GM12878 (cell line): ENCODE results near the gene PUSL1. TPM values are rescaled to one million over a fixed set of nuclear protein-coding genes. Genes with fewer than 3 reads are reported as not detected.

Experiments used
- ATAC-seq: fragments of 200-7000 bp; cut with Tn5 transposase; 3 replicates; pipeline ENCODE4 v1.9.1; 2020; ENCODE audit warnings: mild to moderate bottlenecking, moderate library complexity
- BruUV-seq: library from RNA; stranded (reverse); fragments of 400-500 nt; replicated peaks from 2 replicates; lab custom pipeline; 2021; lab: Mats Ljungman, UMichigan
- CTCF ChIA-PET: fragments of 300-600 bp; sonication (Branson Sonifier 250); formaldehyde crosslinking; extraction: SDS; loops from one replicate; lab custom pipeline; 2021; ENCODE audit warnings: inconsistent platforms; lab: Yijun Ruan, JAX
- POLR2A ChIA-PET: fragments of 350-600 bp; formaldehyde crosslinking; extraction: SDS; loops from one replicate; lab custom pipeline; 2021; ENCODE audit warnings: inconsistent platforms; lab: Charles Lee
- RAD21 ChIA-PET: fragments of 300-600 bp; sonication (Branson Sonifier 250); formaldehyde crosslinking; loops from one replicate; lab custom pipeline; 2023; ENCODE audit warnings: antibody characterized with exemption; ENCODE audit not compliant: unreplicated experiment; lab: Charles Lee
- SMC1A ChIA-PET: fragments of 300-600 bp; sonication (Branson Sonifier 250); formaldehyde crosslinking; loops from one replicate; lab custom pipeline; 2023; ENCODE audit not compliant: unreplicated experiment, uncharacterized antibody; lab: Charles Lee
- DNase-seq: peaks from one replicate; pipeline ENCODE4 v3.0.0-alpha.2; 2011; ENCODE audit warnings: low read depth, low spot score
- FAIRE-seq: peaks from 3 replicates; lab custom pipeline; 2011; peaks lifted over from hg19 to GRCh38; lab: Jason Lieb, UNC
- H2AFZ ChIP-seq: 2 replicates; pipeline ENCODE4 v1.6.0; 2011; ENCODE audit warnings: low read depth, low read length, control low read depth; ENCODE audit not compliant: control insufficient read depth
- H3K27ac ChIP-seq: 2 replicates; pipeline ENCODE4 v1.5.1; 2011; ENCODE audit warnings: control low read depth; ENCODE audit not compliant: control insufficient read depth, insufficient read depth
- H3K27me3 ChIP-seq, 2 experiments: replicated peaks in 1 of 2; 2 replicates each; pipeline versions ENCODE4 v1.6.0 to v1.6.1; 2011; ENCODE audit warnings: low read length in 1 of 2; ENCODE audit not compliant: control insufficient read depth in 2 of 2, insufficient read depth in 2 of 2
- H3K36me3 ChIP-seq, 2 experiments: 2 replicates each; pipeline ENCODE4 v1.5.1; 2011; ENCODE audit warnings: low read length in 1 of 2; ENCODE audit not compliant: control insufficient read depth in 2 of 2, insufficient read depth in 2 of 2
- H3K4me1 ChIP-seq: 2 replicates; pipeline ENCODE4 v1.6.1; 2011; ENCODE audit warnings: mild to moderate bottlenecking, low read length, moderate library complexity, mixed read lengths; ENCODE audit not compliant: control insufficient read depth, insufficient read depth
- H3K4me2 ChIP-seq: 2 replicates; pipeline ENCODE4 v1.6.0; 2011; ENCODE audit warnings: control low read depth; ENCODE audit not compliant: control insufficient read depth, insufficient read depth
- H3K4me3 ChIP-seq: fragments of 200-600 bp; sonication (generic); 2 replicates; pipeline ENCODE4 v1.5.1; 2016
- H3K79me2 ChIP-seq: 2 replicates; pipeline ENCODE4 v1.6.0; 2011; ENCODE audit warnings: low read length; ENCODE audit not compliant: control insufficient read depth, insufficient read depth
- H3K9ac ChIP-seq: 2 replicates; pipeline ENCODE4 v1.8.0; 2011; ENCODE audit warnings: low read length, control low read depth, mixed read lengths; ENCODE audit not compliant: control insufficient read depth, insufficient read depth
- H3K9me3 ChIP-seq: replicated peaks from 3 replicates; pipeline ENCODE4 v1.5.1; 2011; ENCODE audit warnings: mild to moderate bottlenecking, low read length; ENCODE audit not compliant: control insufficient read depth, insufficient read depth
- H4K20me1 ChIP-seq: 2 replicates; pipeline ENCODE4 v1.6.0; 2011; ENCODE audit not compliant: control insufficient read depth, insufficient read depth
- BACH1 ChIP-seq: fragments of 450-650 bp; IDR thresholded peaks from 2 replicates; pipeline ENCODE4 v1.6.1; 2017; ENCODE audit warnings: mild to moderate bottlenecking, borderline replicate concordance
- CHD4 ChIP-seq: fragments of 200-600 bp; sonication (generic); IDR thresholded peaks from 2 replicates; pipeline ENCODE4 v1.6.1; 2016; ENCODE audit warnings: mild to moderate bottlenecking
- E2F4 ChIP-seq: IDR thresholded peaks from 2 replicates; pipeline ENCODE4 v1.6.1; 2012; ENCODE audit warnings: low read depth, low read length, improper control_type of control experiment
- MTA2 ChIP-seq: fragments of 450-650 bp; IDR thresholded peaks from 2 replicates; pipeline ENCODE4 v1.6.1; 2016; ENCODE audit warnings: low read depth, mild to moderate bottlenecking, moderate library complexity
- MYC ChIP-seq: IDR thresholded peaks from 2 replicates; pipeline ENCODE4 v1.6.1; 2011; ENCODE audit warnings: mild to moderate bottlenecking, low read length, moderate library complexity, inconsistent platforms; ENCODE audit not compliant: insufficient read depth, insufficient replicate concordance, insufficient read length, severe bottlenecking
- NBN ChIP-seq: fragments of 450-650 bp; IDR thresholded peaks from 2 replicates; pipeline ENCODE4 v1.6.1; 2016
- RAD21 ChIP-seq: IDR thresholded peaks from 2 replicates; pipeline ENCODE4 v1.6.1; 2011; ENCODE audit warnings: mild to moderate bottlenecking, low read depth, low read length, moderate library complexity; ENCODE audit not compliant: insufficient read depth
- RAD51 ChIP-seq: fragments of 450-650 bp; IDR thresholded peaks from 2 replicates; pipeline ENCODE4 v1.6.1; 2016; ENCODE audit warnings: moderate library complexity, mild to moderate bottlenecking, inconsistent platforms
- SRF ChIP-seq, 2 experiments: IDR thresholded peaks; 2 replicates each; pipeline ENCODE4 v1.6.1; 2011; ENCODE audit warnings: low read depth in 2 of 2, low read length in 2 of 2, mild to moderate bottlenecking in 1 of 2, moderate library complexity in 1 of 2
- TARDBP ChIP-seq: IDR thresholded peaks from 2 replicates; pipeline ENCODE4 v1.6.1; 2016; ENCODE audit warnings: borderline replicate concordance
- YY1 ChIP-seq: IDR thresholded peaks from 2 replicates; pipeline ENCODE4 v1.6.1; 2011; ENCODE audit warnings: low read depth, mild to moderate bottlenecking, low read length
- ZNF592 ChIP-seq: fragments of 450-650 bp; IDR thresholded peaks from 2 replicates; pipeline ENCODE4 v1.6.1; 2017; ENCODE audit warnings: mild to moderate bottlenecking, moderate library complexity
- WGBS: methylation state at CpG from one replicate; pipeline ENCODE4 v1.1.6; 2016; ENCODE audit warnings: low lambda C conversion rate; ENCODE audit not compliant: insufficient replicate concordance, insufficient coverage; ENCODE audit errors: missing lambda C conversion rate; 5-methylcytosine and 5-hydroxymethylcytosine counted together
- in situ Hi-C: fragments of 300-500 bp; cut with MboI; formaldehyde crosslinking; loops from 9 replicates; pipeline ENCODE4 v1.14.3; 2018; ENCODE audit warnings: mixed read lengths
- intact Hi-C: fragments of 100-400 bp; cut with micrococcal nuclease; formaldehyde crosslinking; loops from one replicate; pipeline ENCODE4 v1.14.2; 2022; ENCODE audit not compliant: unreplicated experiment
- polyA plus RNA-seq, 11 experiments: library from polyadenylated mRNA; depleted of rRNA in 4 of 11; unstranded in 6 of 11; stranded (reverse) in 5 of 11; fragments of >200 nt; fragmentation: Nextera tagmentation in 4 of 11; fragmentation: Illumina TruSeq in 1 of 11; extraction: Ambion mirVana in 4 of 11; extraction: Trizol in 1 of 11; gene quantifications; 1 replicate in 1 of 11; 2 replicates in 10 of 11; pipeline versions ENCODE4 v1.2.1 to v1.2.3, GENCODE V29; 2011 to 2016; ENCODE audit warnings: inconsistent platforms in 2 of 11, missing spikeins in 2 of 11, low read depth in 1 of 11
- total RNA-seq, 4 experiments: library from RNA; depleted of rRNA in 3 of 4; stranded (reverse); fragments of >200 nt in 3 of 4; fragmentation: Illumina TruSeq in 1 of 4; extraction: Trizol in 1 of 4; gene quantifications; 2 replicates each; pipeline versions ENCODE4 v1.2.1 to v1.2.3, GENCODE V29; 2013 to 2021

The PUSL1 gene
- total and polyA plus RNA-seq, 10 of the 15 experiments (the other 5 are each of a cell fraction or from before 2014, with no cell fraction given): 0.16 to 28.4 (median 15.1) TPM

GRCh38 chr1:1321477-1321876 lies 13.1 kb downstream of the PUSL1 start:
- DNase-seq: no peak
- ChIA-PET POLR2A (no interaction called here), RAD21 (no interaction called here), SMC1A (no interaction called here), CTCF (no interaction called here)
- H3K4me3 ChIP-seq: no peak overlapping the region
- H4K20me1 ChIP-seq: no peaks in the 10 kb centered on the region; the same call in 1 of the 2 replicates
- no peak overlapping the region for H2AFZ ChIP-seq
- H3K36me3 ChIP-seq: peaks cover 0 to 9% of the 10 kb centered on the region in 2 experiments; a peak in 3 of 4 replicates
- intact Hi-C loops (no loop called here), in situ Hi-C loops (no loop called here)
- TF ChIP-seq NBN: no peak
- no peak for TF ChIP-seq RAD21
- no peak for TF ChIP-seq CHD4
- no peak for FAIRE-seq
- no peak overlapping the region for H3K27ac ChIP-seq
- H3K4me1 ChIP-seq: peaks cover 10% of the 10 kb centered on the region
- no peaks in the 10 kb centered on the region for H3K27me3 ChIP-seq
- no peak overlapping the region for H3K9ac ChIP-seq
- H3K4me2 ChIP-seq: no peak overlapping the region
- H3K9me3 ChIP-seq: no peaks in the 10 kb centered on the region
- ATAC-seq: no peak
- 91% methylated on average over 8 of the region's 8 CpGs for WGBS
- peaks cover 44% of the 10 kb centered on the region for H3K79me2 ChIP-seq
- TSS peak; percentile 23 for BruUV-seq

- no peak for FAIRE-seq
- CTCF ChIA-PET: no interaction called here
- TF ChIP-seq MTA2 (no peak), ZNF592 (no peak), SRF (IDR thresholded peaks at IDR 0.05; ENCODE audit: low read depth in 2 of 2, low read length in 2 of 2) (no peak), E2F4 (no peak), BACH1 (no peak), RAD51 (no peak), MYC (no peak), TARDBP (no peak), YY1 (no peak)
Measured at GRCh38 chr1:1322418-1322817, 14.0 kb downstream of the PUSL1 start.

More at GRCh38 chr1:1322418-1322817, 14.0 kb downstream of the PUSL1 start:
- H4K20me1 ChIP-seq: no peaks in the 10 kb centered on the region; the same call in 1 of the 2 replicates
- 92% methylated on average over 3 of the region's 14 CpGs for WGBS
- intact Hi-C loops (no loop called here), in situ Hi-C loops (no loop called here)
- peaks cover 44% of the 10 kb centered on the region for H3K79me2 ChIP-seq
- H3K27ac ChIP-seq: no peak overlapping the region
- no peak overlapping the region for H2AFZ ChIP-seq
- no peaks in the 10 kb centered on the region for H3K27me3 ChIP-seq
- no peak overlapping the region for H3K4me3 ChIP-seq
- H3K4me1 ChIP-seq: peaks cover 10% of the 10 kb centered on the region
- ATAC-seq (no peak), DNase-seq (no peak)
- BruUV-seq: no TSS peak
- no peaks in the 10 kb centered on the region for H3K9me3 ChIP-seq
- no peak overlapping the region for H3K9ac ChIP-seq
- H3K36me3 ChIP-seq: peaks cover 0 to 9% of the 10 kb centered on the region in 2 experiments; a peak in 3 of 4 replicates
- ChIA-PET POLR2A (no interaction called here), SMC1A (no interaction called here), RAD21 (no interaction called here)
- no peak overlapping the region; the same call in 1 of the 2 replicates for H3K4me2 ChIP-seq
